GOT3 (cell line): ENCODE data around the gene SELENOM.

Experiments used
- DNase-seq: peaks from one replicate; lab custom pipeline; 2025; ENCODE audit warnings: mixed read lengths; lab: John Stamatoyannopoulos, UW

The SELENOM gene, protein sequence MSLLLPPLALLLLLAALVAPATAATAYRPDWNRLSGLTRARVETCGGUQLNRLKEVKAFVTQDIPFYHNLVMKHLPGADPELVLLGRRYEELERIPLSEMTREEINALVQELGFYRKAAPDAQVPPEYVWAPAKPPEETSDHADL

DNA sequence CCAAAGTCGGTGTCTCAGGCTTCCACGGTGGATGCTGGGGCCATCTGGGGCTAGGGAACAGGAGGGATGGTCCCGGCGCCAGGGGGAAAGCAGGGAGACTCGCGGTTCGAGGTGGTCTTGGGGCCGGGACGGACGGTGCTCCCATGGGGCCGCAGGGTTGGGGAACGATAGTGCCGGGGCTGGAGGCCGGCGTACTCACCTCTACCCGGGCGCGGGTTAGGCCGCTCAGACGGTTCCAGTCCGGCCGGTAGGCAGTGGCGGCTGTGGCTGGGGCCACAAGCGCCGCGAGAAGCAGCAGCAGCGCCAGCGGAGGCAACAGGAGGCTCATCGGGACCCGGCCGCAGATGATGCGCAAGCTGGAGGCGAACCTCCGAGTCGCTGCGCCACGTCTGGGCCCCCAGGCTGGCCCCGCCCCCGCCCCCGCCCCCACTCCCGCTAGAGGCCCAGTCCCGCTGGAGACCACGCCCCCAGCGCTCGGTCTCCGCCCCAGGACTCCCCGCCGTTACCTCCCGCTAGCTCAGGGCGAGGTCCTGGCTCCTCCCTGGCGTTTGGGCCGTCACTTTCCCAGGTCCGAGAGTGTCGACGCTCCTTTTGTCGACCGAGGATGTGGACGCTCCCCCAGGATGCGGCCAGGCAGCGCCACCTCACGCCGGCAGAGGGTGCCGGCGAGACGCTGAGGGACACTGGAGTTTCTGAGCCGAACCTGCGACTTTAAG, at the start of gene SELENOM:
TSS of gene SELENOM (minus strand) at position 391 of the 716 bp plus-strand sequence. CDS start at position 328, 63 bp downstream.
- peak; percentile 92 for DNase-seq

DNA sequence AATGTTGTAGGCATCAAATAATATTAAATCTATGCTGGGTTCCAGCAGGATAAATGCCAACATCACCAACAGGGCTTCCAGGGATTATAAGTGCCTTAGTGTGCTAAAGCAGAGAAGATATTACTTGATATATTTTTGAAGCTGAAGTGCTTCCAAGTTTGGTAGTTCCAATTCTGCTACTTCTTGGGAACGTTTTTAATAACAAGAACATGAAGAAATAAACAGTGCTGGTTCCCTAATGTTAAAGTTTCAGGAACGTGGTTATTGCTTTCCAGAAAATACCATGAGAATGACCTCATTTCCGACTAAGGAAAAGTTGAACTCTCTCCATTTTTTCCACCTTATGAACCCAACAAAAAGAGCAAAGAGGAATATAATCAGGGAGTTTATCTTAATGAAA, 48.1 kb upstream of the SELENOM start:
- no peak for DNase-seq

DNA sequence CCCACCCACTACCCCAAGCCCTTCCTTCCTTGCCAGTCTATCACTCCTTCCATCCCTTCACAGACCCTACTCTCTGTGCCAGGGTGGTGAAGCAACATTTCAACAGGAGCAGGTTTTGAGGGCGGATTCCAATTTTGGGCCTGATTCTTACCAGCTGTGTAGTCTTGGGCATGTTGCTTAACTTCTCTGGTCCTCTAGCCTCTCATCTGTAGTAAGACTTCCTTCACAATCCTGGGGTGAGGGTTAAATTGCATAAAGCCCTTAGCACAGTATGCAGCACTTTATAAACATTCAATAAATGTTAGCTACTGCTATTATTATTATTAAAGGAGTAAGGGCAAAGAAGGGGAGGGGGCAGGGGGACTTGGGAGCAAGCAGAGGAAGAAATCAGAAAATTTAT, 47.6 kb upstream of the SELENOM start:
- DNase-seq, result no peak

DNA sequence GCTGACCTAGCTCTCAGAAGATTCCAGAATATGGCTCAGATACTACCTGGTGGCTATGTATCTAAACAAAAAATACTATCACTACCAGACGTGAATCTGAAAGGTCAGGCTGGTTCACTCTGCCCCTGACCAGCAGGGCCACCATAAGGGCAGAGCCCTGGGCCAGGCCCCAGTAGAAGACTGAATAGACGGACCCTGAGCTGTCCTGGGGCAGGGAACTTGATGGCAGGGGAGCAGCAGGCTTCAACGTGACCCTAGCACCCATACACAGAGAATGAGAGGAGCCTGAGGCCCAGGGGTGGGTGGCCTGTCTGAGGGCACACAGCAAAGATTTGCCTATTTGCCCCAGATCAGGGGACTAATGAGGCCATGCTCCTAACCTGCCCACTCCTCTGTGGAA, 46.0 kb upstream of the SELENOM start:
- no peak for DNase-seq

DNA sequence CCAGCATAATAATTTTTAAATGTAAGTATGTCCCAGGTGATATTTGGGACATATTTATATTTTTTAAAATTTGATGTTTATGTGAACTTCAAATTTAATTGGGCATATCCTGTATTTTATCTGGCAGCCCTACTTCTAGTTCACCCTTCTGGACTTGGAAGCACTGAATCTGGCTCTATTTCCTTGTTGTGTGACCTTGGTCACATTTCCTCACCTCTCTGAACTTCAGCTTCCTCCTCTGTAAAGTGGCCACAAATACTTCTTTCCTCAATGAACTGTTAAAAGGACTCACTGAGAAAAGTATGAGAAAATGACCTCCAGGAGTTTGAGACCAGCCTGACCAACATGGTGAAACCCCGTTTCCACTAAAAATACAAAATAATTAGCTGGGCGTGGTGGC, 44.5 kb upstream of the SELENOM start:
- no peak for DNase-seq

DNA sequence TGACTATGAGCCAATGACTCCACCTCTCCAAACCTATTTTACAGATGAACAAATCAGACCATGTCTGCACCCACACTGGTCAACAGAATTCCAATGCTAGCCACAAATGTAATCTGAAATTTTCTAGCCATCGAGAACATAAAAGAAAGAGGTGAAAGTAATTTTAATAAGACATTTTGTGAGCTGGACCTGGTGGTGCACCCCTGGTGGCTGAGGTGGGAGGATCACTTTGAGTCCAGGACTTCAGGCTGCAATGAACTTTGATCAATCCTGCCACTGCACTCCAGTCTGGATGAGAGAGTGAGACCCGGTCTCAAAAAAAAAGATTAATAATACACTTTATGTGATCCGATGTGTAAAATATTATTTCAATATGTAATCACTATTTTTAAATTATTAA, 43.2 kb upstream of the SELENOM start:
- DNase-seq, result no peak

DNA sequence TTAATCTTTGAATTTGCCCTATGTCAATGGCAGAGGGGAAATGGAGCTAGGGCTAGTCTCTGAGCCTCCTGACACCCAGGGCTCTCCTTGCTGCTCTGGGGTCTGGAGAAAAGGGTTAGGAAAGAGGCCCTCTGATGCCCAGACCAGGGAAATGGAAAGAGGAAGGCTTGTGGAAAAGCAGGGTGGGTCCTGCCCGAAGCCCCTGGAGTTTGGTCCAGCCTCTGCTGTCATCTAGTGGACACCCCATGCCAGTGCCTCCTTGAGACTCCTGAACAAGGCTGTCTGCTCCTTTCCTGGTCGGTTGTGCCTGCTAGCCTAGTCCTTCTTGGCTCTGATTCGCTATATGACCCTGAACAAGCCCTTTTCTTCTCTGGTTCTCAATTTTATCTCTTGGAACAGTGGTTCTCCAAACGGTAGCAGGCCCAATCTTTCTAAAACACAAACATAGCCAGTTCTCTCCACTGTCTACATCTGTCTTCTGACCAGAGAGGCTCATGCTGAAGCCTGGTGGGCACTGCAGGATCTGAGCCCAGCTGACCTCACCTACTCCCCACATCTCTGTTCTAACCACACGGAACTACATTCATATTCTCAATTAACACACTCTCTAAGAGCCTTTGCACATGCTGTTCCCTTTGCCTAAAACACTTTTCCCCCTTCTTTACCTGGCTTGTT, 41.7 kb upstream of the SELENOM start:
- no peak for DNase-seq

DNA sequence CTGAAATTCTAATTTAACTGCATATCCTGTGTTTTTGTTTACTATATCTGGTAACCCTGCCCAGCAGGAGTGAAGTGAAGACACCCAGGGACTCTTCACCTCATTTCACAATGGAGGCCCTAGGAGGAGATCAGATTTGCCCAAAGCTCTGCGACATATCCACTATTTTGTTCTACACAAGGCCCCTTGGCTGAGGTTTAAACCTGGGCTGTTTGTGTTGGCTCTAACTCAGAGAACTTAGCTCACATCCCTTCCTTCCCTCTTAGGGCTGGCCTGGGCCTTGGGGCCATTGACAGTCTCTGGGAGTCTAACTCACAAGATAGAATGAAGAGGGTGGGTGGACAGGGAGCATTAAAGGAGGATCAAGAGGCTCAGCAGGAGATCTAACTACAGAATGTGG, 41.1 kb upstream of the SELENOM start:
- DNase-seq, result no peak

DNA sequence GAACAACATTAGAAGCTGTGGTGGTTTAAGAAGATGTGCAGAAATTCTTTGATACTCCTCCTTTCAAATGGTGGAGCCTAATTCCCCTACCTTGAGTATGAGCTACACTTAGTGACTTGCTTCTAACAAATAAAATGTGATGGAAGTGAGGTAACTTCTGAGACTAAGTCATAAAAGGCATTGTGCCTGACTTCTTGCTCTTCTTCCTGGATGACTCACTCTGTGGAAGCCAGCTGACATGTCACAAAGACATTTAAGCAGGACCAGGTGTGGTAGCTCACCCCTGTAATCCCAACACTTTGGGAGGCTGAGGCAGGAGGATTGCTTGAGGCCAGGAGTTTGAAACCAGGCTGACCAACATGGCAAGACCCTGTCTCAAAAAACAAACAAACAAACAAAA, 36.9 kb upstream of the SELENOM start:
- DNase-seq, result no peak

DNA sequence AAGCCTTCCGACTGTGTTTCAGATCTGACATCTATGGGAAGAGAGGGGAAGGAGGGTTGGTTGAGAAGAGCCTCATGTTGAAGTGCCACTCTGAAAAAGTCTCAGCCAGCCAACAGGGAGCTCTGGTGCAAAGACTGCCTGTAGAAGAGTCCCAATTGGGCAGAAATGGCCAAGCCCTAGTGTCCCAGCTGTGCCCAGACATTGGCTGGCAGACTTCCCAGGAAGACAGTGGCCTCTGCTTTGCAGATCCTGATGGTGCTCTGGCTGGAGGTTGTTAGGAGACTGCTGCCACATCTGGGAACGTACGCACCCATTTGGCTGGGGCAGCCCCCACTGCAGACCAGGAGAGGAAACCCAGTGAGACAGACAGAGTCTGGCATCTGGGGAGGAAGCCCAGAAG, 36.2 kb upstream of the SELENOM start:
- no peak for DNase-seq

DNA sequence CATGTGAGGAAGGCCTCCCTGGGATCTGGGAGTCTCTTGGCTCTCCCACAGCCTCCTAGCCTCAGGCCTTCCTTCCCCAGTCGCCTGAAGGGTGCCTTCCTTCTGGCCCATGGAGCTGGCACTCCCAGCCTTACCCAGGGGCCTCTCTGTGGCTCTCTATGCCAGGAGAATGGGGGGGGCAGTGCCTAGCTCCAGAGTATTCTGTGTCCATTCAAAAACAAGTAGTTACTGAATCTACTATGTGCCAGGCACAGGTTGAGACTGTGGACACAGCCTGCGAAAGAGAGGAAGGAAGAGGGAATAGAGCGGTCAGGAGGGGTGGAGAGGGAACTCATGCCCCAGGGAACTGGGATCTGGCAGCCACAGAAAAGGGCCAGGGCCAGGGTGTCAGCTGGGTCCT, 35.7 kb upstream of the SELENOM start:
- no peak for DNase-seq

DNA sequence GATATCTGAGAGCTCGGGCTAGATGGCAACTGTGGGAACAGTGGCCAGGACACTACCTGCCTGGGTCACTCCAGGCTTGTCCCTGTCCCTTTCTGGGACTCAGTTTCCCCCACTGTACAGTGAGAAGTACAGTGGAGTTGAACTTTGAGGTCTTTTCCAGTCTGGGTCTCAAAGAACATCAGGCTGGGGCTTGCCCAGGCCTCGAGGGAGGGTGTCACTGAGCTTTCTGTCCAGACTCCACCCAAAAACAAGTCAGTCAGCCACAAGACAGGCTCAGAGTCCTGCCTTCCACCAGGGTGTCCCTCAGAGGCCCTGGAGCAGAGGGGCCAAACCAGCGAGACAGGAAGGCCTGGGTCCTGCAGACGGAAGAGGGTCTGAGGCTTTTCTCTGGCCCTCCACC, 34.9 kb upstream of the SELENOM start:
- no peak for DNase-seq

DNA sequence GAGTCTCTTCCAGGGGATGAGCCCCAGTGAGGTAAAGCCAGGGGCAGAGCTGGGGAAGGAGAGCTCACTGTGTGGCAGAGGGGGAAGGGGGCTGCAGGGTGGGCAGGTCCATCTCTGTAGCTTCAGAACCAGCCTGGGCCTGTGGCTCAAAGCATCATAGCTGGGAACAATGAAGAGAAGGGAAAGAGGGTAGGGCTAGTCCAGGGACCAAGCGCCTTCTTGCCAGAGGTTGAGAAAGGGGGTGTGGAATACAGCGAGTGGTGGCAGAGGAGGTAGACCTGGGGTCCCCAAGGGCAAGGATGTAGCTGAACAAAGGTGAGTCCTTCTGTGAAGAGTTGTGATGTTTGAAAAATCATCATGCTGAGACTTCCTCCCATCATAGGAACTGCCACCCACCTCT, 34.2 kb upstream of the SELENOM start:
- no peak for DNase-seq

DNA sequence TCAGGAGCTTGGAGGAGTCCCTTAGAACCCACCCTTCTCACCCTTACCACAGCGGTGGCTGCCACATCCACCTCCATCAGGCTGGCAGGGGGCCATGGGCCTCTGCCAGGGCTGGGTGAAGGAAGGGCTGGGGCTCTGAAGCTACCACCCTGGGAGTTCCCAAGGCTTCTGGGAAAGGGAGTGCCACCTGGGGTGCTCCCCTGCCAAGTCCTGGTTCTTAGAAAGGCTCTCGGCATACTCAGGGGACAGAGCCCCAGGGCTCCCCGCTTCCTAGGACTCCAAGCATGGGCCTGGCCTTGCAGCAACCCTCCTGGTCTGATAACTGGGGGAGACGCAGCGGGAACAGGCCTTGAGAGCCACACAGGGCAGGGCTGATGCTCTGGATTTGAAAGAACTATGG, 33.4 kb upstream of the SELENOM start:
- DNase-seq, result no peak

DNA sequence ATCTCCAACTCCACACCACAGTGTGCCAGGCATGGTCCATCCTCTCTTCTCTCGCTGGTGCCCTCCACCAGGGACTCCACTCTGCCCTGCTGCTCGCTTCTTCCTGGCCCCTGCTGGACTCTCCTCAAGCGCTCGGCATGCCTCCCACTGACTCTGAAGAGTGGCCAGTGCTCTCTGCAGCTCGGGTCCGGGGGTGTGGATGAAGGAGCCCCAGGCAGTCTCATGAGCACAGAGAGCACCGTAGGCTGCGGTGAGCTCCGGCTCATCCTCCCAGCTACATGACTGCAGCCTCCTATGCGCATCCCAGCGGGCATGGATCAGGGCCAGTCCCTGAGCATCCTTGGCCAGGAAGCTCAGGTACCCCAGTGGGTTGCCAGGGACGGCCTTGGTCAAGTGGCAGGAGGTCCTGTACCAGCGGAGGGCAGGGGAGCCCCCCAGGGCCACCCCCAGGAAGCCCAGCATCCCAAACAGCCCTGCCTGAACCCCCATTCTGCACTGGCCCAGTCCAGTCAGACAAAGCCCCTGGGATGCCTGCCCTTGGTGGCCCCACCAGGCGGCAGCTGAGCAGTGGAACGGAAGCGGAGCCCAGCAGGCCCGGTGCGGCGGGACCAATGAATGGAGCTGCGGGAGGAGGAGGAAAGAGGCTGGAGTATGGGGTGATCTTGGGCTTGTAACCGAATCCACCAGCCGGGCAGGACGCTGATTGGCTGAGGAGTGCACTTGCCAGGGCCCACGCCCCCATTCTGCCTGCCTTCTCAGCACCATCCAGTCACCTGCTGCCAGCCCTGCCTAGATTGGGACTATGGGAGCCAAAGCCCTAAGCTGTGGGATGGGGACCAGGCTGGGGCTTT, 32.7 kb upstream of the SELENOM start, which contains the start of gene PLA2G3:
TSS of gene PLA2G3 (minus strand) at position 643 of the 851 bp plus-strand sequence. CDS start at position 489, 154 bp downstream.
- no peak for DNase-seq

DNA sequence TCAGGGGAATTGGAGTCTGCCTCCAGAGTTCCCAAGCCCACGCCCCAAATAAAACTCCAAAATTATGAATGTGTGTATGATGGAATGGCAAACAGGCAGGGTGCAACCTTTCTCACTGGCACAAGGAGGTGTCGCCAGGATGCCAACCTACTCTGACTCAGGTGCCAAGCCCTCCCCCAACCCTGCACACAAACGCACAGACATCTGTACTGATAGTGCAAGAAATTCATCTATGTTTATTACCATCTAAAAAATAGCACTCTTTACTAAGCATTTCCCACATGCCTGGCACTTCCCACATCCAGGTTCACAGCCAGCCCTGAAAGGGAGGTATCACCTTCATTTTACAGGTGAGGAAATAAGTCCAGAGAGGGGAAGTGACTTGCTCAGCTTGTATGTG, 31.7 kb upstream of the SELENOM start:
- no peak for DNase-seq

DNA sequence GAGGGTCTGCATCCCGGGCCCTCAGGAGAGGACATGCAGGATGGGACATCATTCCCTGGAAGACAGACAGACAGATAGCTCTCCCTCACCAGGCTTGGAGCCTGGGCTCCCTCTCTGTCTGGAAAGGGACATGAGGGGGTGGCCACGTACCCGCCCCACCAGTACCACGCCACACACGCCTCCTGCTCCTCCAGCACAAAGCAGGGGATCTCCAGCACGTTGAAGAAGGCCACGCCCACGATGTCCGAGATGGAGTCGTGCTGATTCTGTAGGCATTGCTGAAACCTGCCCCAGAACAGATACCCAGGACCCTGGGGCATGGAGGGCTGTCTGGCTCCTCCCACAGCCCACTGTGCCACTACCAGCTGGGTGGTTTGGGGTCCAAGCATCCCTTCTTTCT, 30.8 kb upstream of the SELENOM start:
- no peak for DNase-seq

DNA sequence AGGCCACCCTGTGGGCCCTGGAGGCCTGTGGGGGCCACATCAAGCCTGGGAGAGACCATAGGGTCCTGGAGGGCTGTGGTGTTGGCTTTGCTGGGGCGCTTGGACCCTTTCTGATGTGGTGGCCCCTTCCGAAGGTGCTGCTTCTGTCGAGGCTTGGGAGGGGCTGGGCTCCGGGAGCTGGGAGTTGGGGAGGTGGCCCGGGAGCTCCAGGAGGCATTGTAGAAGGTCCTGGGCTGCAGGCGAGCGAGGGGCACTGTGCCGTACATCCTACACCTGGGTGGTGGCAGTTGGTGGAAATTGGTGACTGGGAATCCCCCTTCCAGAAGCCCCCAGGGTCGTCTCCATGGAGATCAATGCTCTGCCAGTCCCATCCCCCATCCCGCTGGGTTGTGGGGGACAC, 30.4 kb upstream of the SELENOM start:
- DNase-seq, result no peak

DNA sequence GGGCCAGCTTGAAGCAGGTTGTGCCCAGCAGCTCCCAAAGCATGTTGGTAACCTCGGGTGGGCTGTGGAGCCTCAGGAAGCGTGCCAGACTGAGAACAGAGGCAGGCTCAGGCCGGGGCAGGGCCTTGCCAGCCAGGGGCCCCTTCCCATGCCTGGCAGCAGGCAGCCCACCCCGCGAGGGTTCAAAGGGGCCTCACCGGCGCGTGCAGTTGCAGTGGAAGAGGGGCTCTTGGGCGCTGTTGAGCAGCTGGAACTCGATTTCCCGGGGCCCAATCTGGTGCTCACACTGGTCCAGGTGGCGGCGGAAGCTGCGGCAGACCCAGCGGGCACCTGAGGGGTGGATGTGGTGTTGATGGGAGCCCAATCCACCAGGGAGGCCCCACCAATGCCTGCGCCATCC, 29.3 kb upstream of the SELENOM start:
- no peak for DNase-seq

DNA sequence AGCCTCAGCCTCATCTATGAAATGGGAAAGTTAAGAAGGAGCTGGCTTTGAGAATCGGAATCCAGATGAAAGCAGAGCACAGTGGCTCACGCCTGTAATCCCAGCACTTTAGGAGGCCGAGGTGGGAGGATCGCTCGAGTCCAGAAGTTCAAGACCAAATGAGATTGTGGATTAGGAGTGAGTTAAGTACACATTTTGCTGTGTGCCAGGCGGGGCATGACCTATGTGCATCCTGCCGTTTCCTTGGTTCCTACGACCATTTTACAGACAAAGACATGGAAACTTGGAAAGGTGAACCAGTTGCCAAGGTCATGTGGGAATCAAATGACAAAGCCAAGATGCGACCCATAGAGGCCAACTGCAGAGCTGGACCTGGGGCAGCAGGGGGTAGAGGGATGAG, 28.8 kb upstream of the SELENOM start:
- DNase-seq, result no peak

DNA sequence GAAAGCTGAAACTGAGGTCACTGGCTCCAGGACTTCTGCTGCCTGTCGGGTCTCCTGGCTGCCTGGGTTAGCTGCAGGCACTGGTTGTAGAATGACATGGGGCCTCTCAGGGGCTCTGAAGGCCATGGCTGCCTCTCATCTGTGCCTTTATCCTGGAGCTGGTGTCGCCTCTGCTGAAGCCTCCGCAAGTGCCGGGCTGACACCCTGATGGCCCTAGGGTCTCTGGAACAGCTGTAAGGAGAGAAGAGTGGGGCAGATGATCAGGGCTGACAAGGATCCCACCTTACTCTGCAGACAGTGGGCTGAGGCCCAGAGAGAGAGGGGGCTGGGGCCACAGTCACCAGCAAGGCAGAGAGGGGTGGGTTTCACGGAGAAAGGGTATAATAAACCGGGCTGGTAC, 28.3 kb upstream of the SELENOM start:
- DNase-seq, result no peak

DNA sequence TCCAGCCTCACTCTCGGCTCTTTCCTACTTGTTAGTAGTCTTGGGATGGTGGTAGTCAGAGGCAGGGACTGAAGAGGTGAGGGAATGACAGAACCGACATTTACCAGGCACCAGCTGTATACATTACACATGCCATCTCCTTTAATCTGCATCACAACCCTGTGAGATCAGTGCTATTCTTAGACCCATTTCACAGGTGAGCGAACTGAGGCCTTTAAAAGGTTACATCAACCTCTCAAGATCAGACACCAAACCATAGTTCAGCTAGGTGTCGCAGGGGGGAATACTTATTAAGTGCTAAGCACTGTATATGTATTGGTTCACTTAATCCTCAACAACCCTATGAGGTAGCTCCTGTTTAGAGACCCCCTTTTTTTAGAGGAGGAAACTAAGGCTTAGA, 27.3 kb upstream of the SELENOM start:
- DNase-seq, result no peak

DNA sequence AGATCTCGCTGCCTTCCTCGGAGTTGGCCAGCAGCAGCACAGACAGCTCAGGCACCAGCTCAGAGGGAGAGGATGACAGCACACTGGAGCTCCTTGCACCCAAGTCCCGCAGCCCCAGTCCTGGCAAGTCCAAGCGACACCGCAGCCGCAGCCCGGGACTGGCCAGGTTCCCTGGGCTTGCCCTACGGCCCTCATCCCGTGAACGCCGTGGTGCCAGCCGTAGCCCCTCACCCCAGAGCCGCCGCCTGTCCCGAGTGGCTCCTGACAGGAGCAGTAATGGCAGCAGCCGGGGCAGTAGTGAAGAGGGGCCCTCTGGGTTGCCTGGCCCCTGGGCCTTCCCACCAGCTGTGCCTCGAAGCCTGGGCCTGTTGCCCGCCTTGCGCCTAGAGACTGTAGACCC, 26.5 kb upstream of the SELENOM start:
- no peak for DNase-seq
